HepG2 (cell line): ENCODE results near the gene RLN3. TPM values are rescaled to one million over a fixed set of nuclear protein-coding genes. Genes with fewer than 3 reads are reported as not detected.
A peak's percentile ranks its signal among the peaks of the same experiment; 100 is the strongest.

Source experiments
- CREBL2 ChIP-seq: sonication (generic); formaldehyde crosslinking; IDR thresholded peaks from 2 replicates; pipeline ENCODE4 v1.8.1; 2023; ENCODE audit warnings: missing genetic modification reagents, mild to moderate bottlenecking, borderline replicate concordance
- IRF2 ChIP-seq: IDR thresholded peaks from 2 replicates; pipeline ENCODE4 v1.6.1; 2018; ENCODE audit warnings: missing genetic modification reagents, missing compliant biosample characterization
- IRF9 ChIP-seq: sonication (generic); formaldehyde crosslinking; IDR thresholded peaks from 2 replicates; pipeline ENCODE4 v1.8.0; 2022; ENCODE audit warnings: missing genetic modification reagents, mild to moderate bottlenecking, borderline replicate concordance
- IRX3 ChIP-seq: sonication (generic); formaldehyde crosslinking; IDR thresholded peaks from 2 replicates; pipeline ENCODE4 v1.8.1; 2023; ENCODE audit warnings: mild to moderate bottlenecking, low read depth, missing genetic modification reagents, borderline replicate concordance
- MXI1 ChIP-seq: IDR thresholded peaks from 3 replicates; pipeline ENCODE4 v1.6.1; 2012; ENCODE audit warnings: low read depth, low read length, inconsistent platforms, borderline replicate concordance
- PHB2 ChIP-seq: fragments of 450-650 bp; IDR thresholded peaks from 2 replicates; pipeline ENCODE4 v1.6.1; 2018; ENCODE audit not compliant: partially characterized antibody
- REXO4 ChIP-seq: sonication (generic); formaldehyde crosslinking; IDR thresholded peaks from 2 replicates; pipeline ENCODE4 v1.8.0; 2022; ENCODE audit warnings: missing genetic modification reagents, mild to moderate bottlenecking, borderline replicate concordance
- RNF2 ChIP-seq: fragments of 450-650 bp; conservative IDR thresholded peaks from 2 replicates; pipeline ENCODE4 v1.6.1; 2016; ENCODE audit warnings: low read depth
- TCF7 ChIP-seq: sonication (generic); IDR thresholded peaks from 2 replicates; pipeline ENCODE4 v1.6.1; 2016; ENCODE audit warnings: antibody characterized with exemption, low read depth
- THYN1 ChIP-seq: sonication (generic); formaldehyde crosslinking; IDR thresholded peaks from 2 replicates; pipeline ENCODE4 v1.8.1; 2023; ENCODE audit warnings: low read depth, mild to moderate bottlenecking, moderate library complexity, missing genetic modification reagents, borderline replicate concordance
- ZBTB7B ChIP-seq: sonication (generic); formaldehyde crosslinking; IDR thresholded peaks from 2 replicates; pipeline ENCODE4 v1.4.0; 2020; ENCODE audit warnings: missing genetic modification reagents
- ZNF17 ChIP-seq: sonication (generic); formaldehyde crosslinking; IDR thresholded peaks from 2 replicates; pipeline ENCODE4 v1.5.0; 2020; ENCODE audit warnings: mild to moderate bottlenecking, missing genetic modification reagents
- ZNF251 ChIP-seq: sonication (generic); formaldehyde crosslinking; IDR thresholded peaks from 2 replicates; pipeline ENCODE4 v1.9.0; 2021; ENCODE audit warnings: mild to moderate bottlenecking, missing genetic modification reagents
- ZNF607 ChIP-seq: sonication (generic); formaldehyde crosslinking; IDR thresholded peaks from 2 replicates; pipeline ENCODE4 v1.5.1; 2020; ENCODE audit warnings: missing genetic modification reagents, mild to moderate bottlenecking, borderline replicate concordance
- ZNF678 ChIP-seq: sonication (generic); formaldehyde crosslinking; IDR thresholded peaks from 2 replicates; pipeline ENCODE4 v1.4.0; 2020; ENCODE audit warnings: mild to moderate bottlenecking, missing genetic modification reagents
- ZNF773 ChIP-seq: sonication (generic); formaldehyde crosslinking; IDR thresholded peaks from 2 replicates; pipeline ENCODE4 v1.4.0; 2020; ENCODE audit warnings: missing genetic modification reagents, borderline replicate concordance
- ZNF883 ChIP-seq: sonication (generic); formaldehyde crosslinking; IDR thresholded peaks from 2 replicates; pipeline ENCODE4 v1.5.1; 2020; ENCODE audit warnings: mild to moderate bottlenecking, missing genetic modification reagents; ENCODE audit errors: not compliant biosample characterization
- ZSCAN29 ChIP-seq: sonication (generic); formaldehyde crosslinking; conservative IDR thresholded peaks from 2 replicates; pipeline ENCODE4 v1.4.0; 2020; ENCODE audit warnings: mild to moderate bottlenecking, missing genetic modification reagents
- polyA plus RNA-seq, 8 experiments: library from polyadenylated mRNA; depleted of rRNA in 3 of 8; stranded (reverse) in 7 of 8; unstranded in 1 of 8; fragments of >200 nt; fragmentation: Illumina TruSeq in 4 of 8; extraction: Trizol in 4 of 8; gene quantifications; 2 replicates each; pipeline versions ENCODE4 v1.2.1 to v1.2.3, GENCODE V29; 2011 to 2016; ENCODE audit warnings: low read depth in 4 of 8, missing spikeins in 1 of 8, mixed read lengths in 1 of 8; ENCODE audit not compliant: insufficient read depth in 1 of 8
- total RNA-seq, 5 experiments: library from RNA; depleted of rRNA; stranded (reverse); fragments of >200 nt; fragmentation: Illumina TruSeq; extraction: Trizol; gene quantifications; 2 replicates each; pipeline ENCODE4 v1.2.3, GENCODE V29; 2016; ENCODE audit warnings: low read depth in 1 of 5
- TF ChIP-seq, protein P1 (sequence below), 2 experiments: sonication (generic) in 1 of 2; formaldehyde crosslinking in 1 of 2; IDR thresholded peaks; 2 replicates each; pipeline versions ENCODE4 v1.4.0 to v1.6.1; 2016 to 2020; ENCODE audit warnings: borderline replicate concordance in 1 of 2, low read depth in 1 of 2, mild to moderate bottlenecking in 1 of 2, missing genetic modification reagents in 1 of 2
- TF ChIP-seq, protein P2 (sequence below): fragments of 450-650 bp; IDR thresholded peaks from 2 replicates; pipeline ENCODE4 v1.6.1; 2017; ENCODE audit warnings: mild to moderate bottlenecking

Gene RLN3
- total and polyA plus RNA-seq, 2 of the 13 experiments (the other 11 are each of a cell fraction or from before 2014, with no cell fraction given): not detected

- TF ChIP-seq, protein P1, sequence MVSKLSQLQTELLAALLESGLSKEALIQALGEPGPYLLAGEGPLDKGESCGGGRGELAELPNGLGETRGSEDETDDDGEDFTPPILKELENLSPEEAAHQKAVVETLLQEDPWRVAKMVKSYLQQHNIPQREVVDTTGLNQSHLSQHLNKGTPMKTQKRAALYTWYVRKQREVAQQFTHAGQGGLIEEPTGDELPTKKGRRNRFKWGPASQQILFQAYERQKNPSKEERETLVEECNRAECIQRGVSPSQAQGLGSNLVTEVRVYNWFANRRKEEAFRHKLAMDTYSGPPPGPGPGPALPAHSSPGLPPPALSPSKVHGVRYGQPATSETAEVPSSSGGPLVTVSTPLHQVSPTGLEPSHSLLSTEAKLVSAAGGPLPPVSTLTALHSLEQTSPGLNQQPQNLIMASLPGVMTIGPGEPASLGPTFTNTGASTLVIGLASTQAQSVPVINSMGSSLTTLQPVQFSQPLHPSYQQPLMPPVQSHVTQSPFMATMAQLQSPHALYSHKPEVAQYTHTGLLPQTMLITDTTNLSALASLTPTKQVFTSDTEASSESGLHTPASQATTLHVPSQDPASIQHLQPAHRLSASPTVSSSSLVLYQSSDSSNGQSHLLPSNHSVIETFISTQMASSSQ (IDR thresholded peaks at IDR 0.05; ENCODE audit: low read depth): no peak
- TF ChIP-seq, protein P1 (CRISPR knock-in tag; IDR thresholded peaks at IDR 0.05; ENCODE audit: borderline replicate concordance): no peak
- TF ChIP-seq TCF7 (no peak), ZNF251 (CRISPR knock-in tag) (no peak), THYN1 (CRISPR knock-in tag) (no peak), ZNF678 (no peak), IRF2 (CRISPR knock-in tag) (no peak; the same call in 1 of the 2 replicates), RNF2 (peak; percentile 72; the same call in 1 of the 2 replicates), IRF9 (CRISPR knock-in tag) (peak; percentile 71; the same call in 1 of the 2 replicates), CREBL2 (CRISPR knock-in tag) (peak; percentile 84; the same call in 1 of the 2 replicates), PHB2 (no peak), ZNF773 (peak; percentile 52; the same call in 1 of the 2 replicates), ZBTB7B (CRISPR knock-in tag) (peak; percentile 92), MXI1 (no peak), ZNF607 (CRISPR knock-in tag) (peak; percentile 71; the same call in 1 of the 2 replicates), IRX3 (CRISPR knock-in tag) (0 out of 2 replicates have a peak, but pooled peaks have one; percentile 53), ZNF17 (CRISPR knock-in tag) (no peak), ZNF883 (CRISPR knock-in tag) (peak; percentile 80), REXO4 (peak; percentile 85; the same call in 1 of the 2 replicates), ZSCAN29 (CRISPR knock-in tag) (peak; percentile 78; the same call in 1 of the 2 replicates)
- TF ChIP-seq, protein P2, sequence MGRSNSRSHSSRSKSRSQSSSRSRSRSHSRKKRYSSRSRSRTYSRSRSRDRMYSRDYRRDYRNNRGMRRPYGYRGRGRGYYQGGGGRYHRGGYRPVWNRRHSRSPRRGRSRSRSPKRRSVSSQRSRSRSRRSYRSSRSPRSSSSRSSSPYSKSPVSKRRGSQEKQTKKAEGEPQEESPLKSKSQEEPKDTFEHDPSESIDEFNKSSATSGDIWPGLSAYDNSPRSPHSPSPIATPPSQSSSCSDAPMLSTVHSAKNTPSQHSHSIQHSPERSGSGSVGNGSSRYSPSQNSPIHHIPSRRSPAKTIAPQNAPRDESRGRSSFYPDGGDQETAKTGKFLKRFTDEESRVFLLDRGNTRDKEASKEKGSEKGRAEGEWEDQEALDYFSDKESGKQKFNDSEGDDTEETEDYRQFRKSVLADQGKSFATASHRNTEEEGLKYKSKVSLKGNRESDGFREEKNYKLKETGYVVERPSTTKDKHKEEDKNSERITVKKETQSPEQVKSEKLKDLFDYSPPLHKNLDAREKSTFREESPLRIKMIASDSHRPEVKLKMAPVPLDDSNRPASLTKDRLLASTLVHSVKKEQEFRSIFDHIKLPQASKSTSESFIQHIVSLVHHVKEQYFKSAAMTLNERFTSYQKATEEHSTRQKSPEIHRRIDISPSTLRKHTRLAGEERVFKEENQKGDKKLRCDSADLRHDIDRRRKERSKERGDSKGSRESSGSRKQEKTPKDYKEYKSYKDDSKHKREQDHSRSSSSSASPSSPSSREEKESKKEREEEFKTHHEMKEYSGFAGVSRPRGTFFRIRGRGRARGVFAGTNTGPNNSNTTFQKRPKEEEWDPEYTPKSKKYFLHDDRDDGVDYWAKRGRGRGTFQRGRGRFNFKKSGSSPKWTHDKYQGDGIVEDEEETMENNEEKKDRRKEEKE: no peak
These were observed 4.0 kb downstream of the RLN3 start, which contains the start of gene IL27RA (continued) for GRCh38 chr19:14031719-14032480.
